Spleen (tissue), 7 donors: Measurements from ENCODE around the gene CA10.

Source experiments
- POLR2A ChIP-seq, 3 donors: fragments of 450-650 bp; IDR thresholded peaks; one replicate each; pipeline ENCODE4 v1.5.1; 2017; ENCODE audit warnings: antibody characterized with exemption in 3 of 3, mild to moderate bottlenecking in 1 of 3
- POLR2AphosphoS5 ChIP-seq, 3 donors: sonication (generic); formaldehyde crosslinking; IDR thresholded peaks; one replicate each; pipeline ENCODE4 v1.5.1; 2017; ENCODE audit warnings: antibody characterized with exemption in 3 of 3
- TF ChIP-seq, protein P1 (sequence below), 11 experiments: fragments of 200-600 bp in 7 of 11; fragments of 450-650 bp in 4 of 11; sonication (generic) in 4 of 11; IDR thresholded peaks in 8 of 11; conservative IDR thresholded peaks in 3 of 11; 1 replicate in 7 of 11; 2 replicates in 4 of 11; pipeline versions ENCODE4 v1.4.0 to v1.8.0; 2016 to 2021; ENCODE audit warnings: antibody characterized with exemption in 11 of 11, inconsistent platforms in 4 of 11, mild to moderate bottlenecking in 1 of 11
- donor health status: DM: no; HTN: no; CAD: no; lungs with moderate emphysema.
- donor health status: DM: no; HTN: no; CAD: no.
- donor health status: DM: no; HTN: no; CAD: no.

DNA sequence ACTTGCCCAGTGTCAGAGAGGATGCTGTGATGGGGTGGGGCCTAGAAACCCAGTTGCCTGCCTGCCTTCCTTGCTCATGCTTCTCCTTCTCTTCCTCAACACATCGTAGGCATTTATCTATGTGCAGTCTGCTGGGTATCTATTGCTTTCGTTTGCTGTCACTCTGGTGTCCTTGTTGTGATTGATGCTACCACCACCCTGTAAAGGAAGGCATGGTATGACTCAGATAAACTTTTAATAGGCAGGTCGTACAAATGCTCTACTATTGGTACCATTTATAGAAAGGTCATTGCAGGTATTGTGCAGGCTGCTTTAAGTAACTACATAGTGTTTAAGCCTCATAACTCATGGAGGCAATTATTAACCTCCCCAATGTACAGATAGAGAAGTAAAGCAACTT, 529.3 kb downstream of the CA10 start:
- TF ChIP-seq POLR2A (IDR thresholded peaks at IDR 0.05) (no peak), POLR2AphosphoS5 (IDR thresholded peaks at IDR 0.05) (no peak)
- TF ChIP-seq, protein P1, sequence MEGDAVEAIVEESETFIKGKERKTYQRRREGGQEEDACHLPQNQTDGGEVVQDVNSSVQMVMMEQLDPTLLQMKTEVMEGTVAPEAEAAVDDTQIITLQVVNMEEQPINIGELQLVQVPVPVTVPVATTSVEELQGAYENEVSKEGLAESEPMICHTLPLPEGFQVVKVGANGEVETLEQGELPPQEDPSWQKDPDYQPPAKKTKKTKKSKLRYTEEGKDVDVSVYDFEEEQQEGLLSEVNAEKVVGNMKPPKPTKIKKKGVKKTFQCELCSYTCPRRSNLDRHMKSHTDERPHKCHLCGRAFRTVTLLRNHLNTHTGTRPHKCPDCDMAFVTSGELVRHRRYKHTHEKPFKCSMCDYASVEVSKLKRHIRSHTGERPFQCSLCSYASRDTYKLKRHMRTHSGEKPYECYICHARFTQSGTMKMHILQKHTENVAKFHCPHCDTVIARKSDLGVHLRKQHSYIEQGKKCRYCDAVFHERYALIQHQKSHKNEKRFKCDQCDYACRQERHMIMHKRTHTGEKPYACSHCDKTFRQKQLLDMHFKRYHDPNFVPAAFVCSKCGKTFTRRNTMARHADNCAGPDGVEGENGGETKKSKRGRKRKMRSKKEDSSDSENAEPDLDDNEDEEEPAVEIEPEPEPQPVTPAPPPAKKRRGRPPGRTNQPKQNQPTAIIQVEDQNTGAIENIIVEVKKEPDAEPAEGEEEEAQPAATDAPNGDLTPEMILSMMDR (IDR thresholded peaks at IDR 0.05 in 8 of 11, conservative IDR thresholded peaks at IDR 0.05 in 3 of 11) = no peak
